Stomach (tissue), 4 donors: ENCODE results near the gene ARHGAP28.

ENCODE experiments used
- EP300 ChIP-seq: sonication (generic); formaldehyde crosslinking; IDR thresholded peaks from one replicate; pipeline ENCODE4 v1.6.1; 2017; ENCODE audit warnings: antibody characterized with exemption
- POLR2A ChIP-seq, 4 donors: fragments of 450-650 bp; IDR thresholded peaks; one replicate each; pipeline ENCODE4 v1.6.1; 2016; ENCODE audit warnings: antibody characterized with exemption in 4 of 4, control low read depth in 2 of 4, mild to moderate bottlenecking in 1 of 4, moderate library complexity in 1 of 4
- POLR2AphosphoS5 ChIP-seq, 3 donors: sonication (generic); formaldehyde crosslinking; IDR thresholded peaks; one replicate each; pipeline ENCODE4 v1.6.1; 2016; ENCODE audit warnings: antibody characterized with exemption in 3 of 3
- TF ChIP-seq, protein P1 (sequence below), 7 experiments: fragments of 450-650 bp in 4 of 7; fragments of 200-600 bp in 3 of 7; sonication (generic) in 3 of 7; IDR thresholded peaks; one replicate each; pipeline ENCODE4 v1.5.1; 2016 to 2019; ENCODE audit warnings: antibody characterized with exemption in 7 of 7, control low read depth in 2 of 7, mild to moderate bottlenecking in 1 of 7

DNA sequence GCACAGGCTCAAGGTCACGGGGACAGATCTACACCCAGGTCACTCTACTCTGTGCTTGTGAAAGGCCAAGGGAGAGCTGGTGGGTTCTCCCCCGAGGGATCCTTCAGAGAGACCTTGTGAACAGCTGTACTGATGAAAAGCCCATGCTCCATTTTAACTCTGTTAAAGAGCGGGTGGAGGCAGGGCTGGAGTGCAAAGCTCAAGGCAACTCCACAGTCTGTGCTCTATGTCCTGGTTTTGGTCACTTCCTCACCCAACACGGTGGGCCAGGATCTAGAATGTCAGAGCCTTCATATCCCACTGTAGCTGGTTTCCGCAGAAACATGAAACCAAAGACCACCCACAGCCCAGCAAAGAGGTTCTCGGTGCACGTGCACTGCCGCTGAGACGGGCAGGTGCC is 210.9 kb downstream of the ARHGAP28 start:
- no peak for TF ChIP-seq POLR2AphosphoS5 (IDR thresholded peaks at IDR 0.05)
- TF ChIP-seq, protein P1, sequence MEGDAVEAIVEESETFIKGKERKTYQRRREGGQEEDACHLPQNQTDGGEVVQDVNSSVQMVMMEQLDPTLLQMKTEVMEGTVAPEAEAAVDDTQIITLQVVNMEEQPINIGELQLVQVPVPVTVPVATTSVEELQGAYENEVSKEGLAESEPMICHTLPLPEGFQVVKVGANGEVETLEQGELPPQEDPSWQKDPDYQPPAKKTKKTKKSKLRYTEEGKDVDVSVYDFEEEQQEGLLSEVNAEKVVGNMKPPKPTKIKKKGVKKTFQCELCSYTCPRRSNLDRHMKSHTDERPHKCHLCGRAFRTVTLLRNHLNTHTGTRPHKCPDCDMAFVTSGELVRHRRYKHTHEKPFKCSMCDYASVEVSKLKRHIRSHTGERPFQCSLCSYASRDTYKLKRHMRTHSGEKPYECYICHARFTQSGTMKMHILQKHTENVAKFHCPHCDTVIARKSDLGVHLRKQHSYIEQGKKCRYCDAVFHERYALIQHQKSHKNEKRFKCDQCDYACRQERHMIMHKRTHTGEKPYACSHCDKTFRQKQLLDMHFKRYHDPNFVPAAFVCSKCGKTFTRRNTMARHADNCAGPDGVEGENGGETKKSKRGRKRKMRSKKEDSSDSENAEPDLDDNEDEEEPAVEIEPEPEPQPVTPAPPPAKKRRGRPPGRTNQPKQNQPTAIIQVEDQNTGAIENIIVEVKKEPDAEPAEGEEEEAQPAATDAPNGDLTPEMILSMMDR (IDR thresholded peaks at IDR 0.05), result no peak
- TF ChIP-seq POLR2A (IDR thresholded peaks at IDR 0.05), result no peak
- no peak for TF ChIP-seq EP300
